GM21360 (cell line): ENCODE measurements around the gene IRAG1.

Source experiments
- ATAC-seq: cut with Tn5 transposase; IDR thresholded peaks from one replicate; pipeline ENCODE4 v1.9.1; 2021; ENCODE audit warnings: mild to moderate bottlenecking, moderate library complexity; ENCODE audit not compliant: unreplicated experiment

IRAG1 gene, protein sequence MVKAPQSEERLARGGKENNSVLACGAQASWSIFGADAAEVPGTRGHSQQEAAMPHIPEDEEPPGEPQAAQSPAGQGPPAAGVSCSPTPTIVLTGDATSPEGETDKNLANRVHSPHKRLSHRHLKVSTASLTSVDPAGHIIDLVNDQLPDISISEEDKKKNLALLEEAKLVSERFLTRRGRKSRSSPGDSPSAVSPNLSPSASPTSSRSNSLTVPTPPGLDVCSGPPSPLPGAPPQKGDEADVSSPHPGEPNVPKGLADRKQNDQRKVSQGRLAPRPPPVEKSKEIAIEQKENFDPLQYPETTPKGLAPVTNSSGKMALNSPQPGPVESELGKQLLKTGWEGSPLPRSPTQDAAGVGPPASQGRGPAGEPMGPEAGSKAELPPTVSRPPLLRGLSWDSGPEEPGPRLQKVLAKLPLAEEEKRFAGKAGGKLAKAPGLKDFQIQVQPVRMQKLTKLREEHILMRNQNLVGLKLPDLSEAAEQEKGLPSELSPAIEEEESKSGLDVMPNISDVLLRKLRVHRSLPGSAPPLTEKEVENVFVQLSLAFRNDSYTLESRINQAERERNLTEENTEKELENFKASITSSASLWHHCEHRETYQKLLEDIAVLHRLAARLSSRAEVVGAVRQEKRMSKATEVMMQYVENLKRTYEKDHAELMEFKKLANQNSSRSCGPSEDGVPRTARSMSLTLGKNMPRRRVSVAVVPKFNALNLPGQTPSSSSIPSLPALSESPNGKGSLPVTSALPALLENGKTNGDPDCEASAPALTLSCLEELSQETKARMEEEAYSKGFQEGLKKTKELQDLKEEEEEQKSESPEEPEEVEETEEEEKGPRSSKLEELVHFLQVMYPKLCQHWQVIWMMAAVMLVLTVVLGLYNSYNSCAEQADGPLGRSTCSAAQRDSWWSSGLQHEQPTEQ

DNA sequence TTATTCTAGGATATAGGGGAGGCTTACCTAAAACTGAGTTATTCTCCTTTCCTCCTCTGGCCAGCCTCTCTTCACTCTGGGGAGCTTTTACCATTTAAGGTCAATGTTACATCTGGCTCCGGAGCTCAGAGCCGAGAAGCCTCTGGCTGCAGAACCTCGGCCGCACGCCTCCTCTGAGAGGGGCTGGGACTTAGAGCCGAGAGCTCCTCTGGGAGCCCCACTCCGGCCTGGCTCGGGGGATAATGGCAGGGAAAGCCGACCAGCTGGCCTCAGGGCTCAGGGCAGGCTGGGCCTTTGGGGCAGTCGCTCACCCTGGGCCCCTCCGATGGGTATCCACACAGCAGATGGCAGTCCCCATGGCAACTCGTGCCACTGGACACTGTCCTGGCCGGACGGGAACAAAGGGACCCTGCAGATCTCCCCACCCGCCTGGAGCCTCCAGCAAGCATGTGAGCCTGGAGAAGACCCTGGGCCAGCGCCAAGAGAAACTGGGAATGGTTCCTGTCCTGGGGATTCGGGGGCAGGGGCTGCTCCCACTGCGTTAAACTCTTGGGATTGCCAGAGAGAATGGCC, at the start of gene IRAG1:
IRAG1 (minus strand) TSS at position 247 of the 573 bp plus-strand sequence; CDS start at position 94, 153 bp downstream.
- ATAC-seq, result no peak

DNA sequence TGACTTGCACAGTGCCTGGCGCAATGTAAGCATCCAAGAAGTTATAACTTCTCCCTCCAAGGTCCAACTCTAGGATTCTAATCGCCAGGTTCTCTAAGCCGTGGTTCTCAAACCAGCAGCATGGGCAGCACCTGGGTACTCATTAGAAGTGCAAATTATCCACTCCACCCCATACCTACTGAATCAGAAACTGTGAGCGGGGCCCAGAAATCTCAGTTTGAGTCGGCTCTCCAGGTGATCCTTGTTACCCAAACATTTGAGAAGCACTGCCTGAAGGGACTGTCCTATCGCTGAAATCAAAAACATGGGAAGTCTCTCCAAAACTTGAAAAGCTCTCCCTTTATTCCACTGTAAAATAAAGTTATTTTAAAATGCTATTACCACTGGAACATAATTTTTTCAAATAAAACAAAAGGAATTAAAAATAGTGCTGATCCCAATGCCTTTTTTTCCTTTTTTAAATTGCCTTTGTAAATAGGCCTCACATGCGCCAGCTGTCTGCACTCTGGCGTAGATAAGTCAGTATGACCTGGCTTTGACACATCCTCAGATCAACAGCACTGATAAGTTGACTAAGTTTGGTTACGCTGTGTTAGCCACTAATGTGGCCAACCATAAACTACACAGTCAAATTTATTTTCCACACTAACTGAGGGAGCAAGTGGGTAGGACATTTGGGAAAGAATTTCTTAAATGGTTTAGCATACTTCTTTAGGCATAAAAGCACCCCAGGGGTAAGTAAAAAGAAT, 49.1 kb upstream of the IRAG1 start:
- no peak for ATAC-seq

DNA sequence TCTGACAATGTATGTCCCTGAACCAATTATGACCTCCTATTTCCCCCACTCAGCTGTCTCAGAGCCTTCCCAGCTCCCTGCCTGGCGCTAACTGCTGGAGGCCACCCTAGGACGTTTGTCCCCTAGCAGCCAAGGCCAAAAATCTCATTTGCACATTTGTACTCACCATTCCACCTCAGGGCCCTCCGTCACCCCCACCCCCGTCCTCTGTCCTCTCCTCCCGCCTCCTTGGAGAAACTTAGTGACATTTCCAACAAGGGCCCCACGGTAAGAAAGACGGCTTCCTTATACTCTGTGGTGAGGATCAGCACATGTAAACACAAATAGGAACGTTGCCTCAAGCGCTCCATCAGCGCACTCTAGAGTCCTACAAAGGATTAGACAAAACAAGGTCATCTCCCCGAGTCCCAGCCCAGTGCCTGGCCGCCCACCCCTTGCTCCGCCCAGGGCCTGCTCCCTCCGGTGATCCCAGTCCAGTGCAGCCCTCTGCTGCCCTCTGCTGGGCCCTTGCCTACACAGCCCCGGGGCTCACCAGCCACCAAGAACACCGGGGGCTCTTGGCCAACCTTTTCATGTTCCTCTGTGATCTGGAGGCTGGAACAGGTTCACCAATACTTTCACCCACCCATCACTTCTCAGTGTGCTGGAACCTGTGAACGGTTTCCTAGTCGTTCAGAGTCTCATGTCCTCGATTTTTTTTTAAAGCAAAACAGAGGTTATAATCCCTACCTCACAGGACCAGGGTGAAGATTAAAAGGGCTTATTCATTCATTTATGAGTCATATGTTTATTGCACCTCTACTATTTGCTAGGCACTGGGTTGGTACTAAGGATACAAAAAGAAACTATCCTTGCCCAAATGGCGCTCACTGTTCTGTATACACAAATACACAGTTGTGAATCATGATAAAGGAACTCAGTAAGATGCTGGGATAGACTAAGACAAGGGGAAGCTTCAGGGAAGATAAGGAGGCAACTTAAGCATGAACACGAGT, 42.2 kb upstream of the IRAG1 start:
- ATAC-seq, result peak; percentile 99

DNA sequence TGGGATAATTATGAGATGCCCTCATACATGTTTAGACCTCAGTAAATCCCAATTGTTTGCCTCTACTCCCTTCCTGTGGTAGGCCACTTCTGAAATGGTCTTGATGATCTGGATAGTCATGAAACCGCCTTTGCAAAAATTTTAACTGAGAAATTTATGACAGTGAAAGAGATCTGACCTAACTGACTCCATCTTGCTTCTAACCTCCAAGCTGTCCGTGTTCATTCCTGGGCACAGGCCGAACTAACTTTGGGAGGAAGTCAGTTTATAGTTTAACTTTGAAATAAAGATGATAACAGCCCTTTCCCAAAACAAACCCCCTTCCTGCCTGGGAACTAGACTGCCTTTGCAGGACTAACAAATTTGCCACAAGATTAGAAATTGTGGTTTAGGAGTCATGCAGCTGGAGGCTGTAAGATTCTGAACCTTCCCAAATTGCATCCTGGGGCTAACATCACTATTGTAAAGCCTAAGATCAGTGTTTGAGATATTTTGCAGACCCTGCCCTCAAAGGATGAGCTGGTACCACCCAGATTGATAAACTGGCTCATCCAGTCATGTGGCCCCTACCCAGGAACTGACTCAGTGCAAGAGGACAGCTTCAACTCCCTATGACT, 37.6 kb upstream of the IRAG1 start:
- no peak for ATAC-seq

DNA sequence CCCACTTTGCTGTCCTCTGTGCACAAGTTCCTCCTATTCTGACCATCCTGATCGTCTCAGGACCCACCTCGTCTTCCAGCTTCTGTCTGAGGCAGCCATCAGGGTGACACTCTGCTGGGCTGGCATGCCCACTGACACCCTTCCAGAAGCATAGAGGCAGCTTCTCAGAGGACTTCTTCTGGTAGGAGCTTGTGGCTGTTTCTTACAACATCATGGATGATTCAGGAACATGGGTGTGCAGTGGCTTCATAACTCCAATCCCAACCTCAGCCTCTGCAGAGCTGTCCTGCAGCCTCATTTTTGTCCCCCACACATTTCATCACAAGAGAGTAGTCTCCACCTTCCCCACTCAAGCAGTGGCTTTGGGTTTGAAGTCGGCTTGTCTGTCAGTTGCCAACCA, 36.6 kb upstream of the IRAG1 start:
- ATAC-seq, result no peak

DNA sequence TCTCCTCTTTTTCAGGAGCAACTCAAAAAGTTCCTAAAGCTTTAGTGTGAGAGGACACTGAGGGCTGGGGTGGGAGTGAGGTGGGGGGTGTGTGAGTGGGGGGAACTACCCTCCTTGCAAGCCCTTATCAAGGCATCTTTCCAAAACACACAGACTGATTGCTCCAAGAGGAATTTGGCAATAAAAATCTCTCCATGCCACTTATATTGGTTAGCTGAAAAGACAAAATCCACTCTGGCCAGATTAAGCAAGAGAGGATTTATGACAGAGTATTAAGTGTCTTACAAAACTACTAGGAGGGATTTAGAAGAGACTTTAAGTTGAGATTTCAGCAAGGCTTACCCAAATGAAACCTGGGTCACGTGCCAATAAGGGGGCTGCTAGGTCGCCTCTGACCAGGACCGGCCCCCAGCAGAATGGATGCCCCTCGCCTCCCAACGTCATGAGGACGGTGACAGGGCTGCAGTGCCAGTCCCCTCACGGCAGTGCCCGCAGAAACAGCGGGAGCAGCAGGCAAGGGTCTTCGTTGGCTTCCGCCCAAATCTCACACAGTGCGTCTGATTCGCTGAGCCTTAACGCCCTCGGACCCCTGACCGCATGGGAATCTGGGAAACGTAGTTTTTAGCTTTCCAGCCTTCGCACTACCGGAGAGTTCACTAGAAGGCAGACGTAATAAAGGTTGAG, 35.4 kb upstream of the IRAG1 start:
- ATAC-seq, result no peak

DNA sequence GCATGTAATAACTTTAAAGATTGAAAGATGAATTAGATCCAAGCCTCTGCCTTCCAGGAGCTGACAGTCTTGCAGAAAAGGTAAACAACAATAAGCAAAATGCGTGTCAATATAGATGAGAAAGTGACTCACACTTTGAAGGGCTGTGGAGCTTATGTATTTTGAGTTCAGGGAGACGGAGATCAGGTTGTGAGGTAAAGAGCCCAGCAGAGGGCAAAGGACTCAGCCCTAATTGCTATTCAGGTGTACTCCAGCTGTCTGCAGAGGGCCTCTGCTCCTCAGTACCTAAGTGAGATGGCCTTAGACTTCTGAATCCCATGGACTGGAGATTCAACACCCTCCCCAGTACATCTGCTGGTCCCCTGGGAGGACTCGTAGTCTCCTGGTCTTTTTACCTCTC, 34.6 kb upstream of the IRAG1 start:
- no peak for ATAC-seq

DNA sequence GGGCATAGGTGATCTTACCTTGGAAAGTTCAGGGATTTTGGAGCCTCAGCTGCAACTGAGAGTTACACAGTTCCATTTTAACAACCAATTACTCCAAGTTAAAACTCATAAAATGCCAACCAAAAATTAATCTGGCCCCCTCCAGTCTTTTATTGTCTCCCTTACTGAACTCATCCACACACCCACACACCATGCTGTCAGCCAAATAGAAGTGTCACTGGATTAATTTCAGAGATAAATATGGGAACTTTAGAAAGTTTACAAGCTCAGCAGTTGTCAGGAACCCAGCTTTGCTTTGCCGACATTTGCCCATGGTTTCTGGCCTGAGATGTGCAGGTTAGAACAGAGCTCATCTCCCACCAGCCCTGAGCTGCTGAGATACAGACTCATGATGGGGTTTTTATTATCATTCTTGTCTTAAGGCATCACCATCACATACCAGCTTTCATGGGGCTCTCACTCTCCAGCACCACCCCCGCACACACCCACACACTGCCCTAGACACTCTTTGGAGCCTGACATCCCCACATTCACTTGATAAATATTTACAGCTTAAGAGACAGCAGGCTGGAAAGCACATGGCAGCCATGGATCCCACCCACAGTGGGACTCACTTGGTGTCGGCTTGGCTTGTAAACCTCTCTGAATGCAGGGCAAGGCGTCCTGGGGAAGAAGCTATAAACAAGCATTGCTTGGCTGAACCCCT, 33.7 kb upstream of the IRAG1 start:
- no peak for ATAC-seq

DNA sequence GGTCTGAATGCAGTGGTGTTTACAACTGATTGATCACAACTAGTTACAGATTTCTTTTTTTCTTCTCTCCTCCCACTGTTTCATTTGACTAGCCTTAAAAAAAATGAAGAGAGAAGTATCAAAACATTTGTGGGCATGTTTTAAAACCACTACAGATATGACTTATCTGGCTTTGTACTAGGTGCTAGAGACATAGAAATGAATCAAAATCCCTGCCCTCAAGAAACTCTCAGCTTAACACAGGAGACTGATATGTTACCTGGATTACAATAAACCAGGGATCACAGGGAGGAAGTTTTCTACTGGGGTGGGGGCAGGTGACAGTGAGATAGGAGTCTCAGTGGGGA, 32.3 kb upstream of the IRAG1 start:
- no peak for ATAC-seq

DNA sequence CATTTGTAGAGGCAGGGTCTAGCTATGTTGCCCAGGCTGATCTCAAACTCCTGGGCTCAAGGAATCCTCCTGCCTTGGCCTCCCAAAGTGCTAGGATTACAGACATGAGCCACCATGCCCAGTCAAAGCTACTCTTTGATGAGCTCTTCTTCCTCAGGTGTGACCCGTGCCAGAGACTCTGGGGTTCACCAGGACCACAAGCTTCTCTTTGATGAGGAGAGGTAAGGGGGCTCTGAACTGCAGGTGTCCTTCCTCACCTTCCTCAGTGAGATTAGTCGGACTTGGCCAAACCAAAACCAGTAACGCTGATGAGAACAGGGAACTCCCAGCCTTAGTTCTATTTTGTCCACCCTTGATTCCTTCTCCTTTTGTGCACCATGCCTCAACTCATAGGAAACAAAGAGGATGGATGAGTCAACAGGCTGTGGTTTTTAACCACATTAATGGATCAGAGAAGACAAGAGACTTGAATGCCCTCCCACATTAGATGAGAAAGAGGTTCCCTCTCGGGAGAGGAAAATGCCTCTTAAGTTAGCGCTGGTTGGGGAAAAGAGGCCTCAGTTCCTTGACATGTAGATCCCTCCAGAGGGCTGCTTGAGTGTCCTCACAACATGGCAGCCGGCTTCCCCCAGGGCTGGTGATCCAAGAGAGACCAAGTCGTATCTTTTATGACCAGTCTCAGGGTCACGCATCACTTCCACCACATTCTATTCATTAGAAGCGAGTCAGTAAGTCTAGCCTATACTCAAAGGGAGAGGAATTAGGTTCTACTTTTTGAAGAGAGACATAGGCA, 31.8 kb upstream of the IRAG1 start:
- ATAC-seq, result no peak

DNA sequence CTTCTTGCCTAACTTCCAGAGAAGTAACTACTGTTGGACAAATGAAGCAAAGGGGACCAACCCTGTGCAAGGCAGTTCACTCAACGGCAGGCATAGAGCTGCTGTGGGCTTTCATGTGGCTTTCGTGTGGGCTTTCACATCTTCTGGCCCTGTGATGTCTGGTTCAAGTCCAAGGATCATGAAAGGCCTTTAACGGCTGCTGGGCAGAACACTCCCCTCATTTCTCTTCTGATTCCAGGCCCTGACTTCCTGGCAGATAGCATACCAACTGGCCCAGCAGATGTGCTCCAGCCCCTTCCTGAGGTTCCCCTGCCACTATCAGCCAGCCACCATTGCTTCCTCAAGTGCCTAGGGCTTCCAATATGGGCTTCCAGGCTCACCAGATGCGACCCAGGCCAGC, 28.8 kb upstream of the IRAG1 start:
- no peak for ATAC-seq

DNA sequence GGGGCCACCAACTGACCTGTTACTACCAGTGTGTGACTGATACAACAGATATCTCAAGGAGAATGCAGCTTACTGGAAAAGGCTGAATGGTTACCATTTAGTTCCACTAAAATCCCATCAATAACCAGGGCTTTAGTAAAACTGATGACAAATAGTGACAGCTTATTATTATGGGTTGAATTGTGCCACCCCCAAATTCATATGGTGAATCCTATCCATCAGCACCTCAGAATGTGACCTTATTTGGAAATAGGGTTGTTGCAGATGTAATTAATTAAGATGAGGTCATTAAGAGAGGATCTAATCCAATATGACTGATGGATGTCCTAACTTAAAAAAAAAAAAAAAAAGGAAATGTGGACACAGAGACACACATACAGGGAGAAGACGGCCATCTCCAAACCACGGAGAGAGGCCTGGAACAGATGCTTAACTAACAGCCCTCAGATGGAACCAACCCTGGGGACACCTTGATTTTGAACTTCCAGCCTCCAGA, 27.4 kb upstream of the IRAG1 start:
- no peak for ATAC-seq

DNA sequence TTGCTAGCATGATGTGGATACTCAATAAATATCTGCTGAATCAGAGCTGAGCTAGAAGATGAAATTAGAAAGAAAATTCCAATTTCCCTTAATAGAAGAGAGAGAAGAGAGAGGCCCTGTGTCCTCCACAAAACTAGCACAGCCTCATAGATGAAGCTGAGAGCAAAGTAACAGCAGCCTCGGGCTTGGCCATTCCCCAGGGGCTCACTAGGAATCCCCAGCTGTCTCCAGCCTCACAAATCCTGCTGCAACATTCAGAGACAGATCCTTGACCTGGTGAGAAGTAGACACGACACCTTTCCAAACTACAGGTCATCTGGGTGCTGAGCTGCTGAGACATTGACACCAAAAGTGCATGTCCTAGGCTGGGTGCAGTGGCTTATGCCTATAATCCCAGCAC, 26.1 kb upstream of the IRAG1 start:
- no peak for ATAC-seq

DNA sequence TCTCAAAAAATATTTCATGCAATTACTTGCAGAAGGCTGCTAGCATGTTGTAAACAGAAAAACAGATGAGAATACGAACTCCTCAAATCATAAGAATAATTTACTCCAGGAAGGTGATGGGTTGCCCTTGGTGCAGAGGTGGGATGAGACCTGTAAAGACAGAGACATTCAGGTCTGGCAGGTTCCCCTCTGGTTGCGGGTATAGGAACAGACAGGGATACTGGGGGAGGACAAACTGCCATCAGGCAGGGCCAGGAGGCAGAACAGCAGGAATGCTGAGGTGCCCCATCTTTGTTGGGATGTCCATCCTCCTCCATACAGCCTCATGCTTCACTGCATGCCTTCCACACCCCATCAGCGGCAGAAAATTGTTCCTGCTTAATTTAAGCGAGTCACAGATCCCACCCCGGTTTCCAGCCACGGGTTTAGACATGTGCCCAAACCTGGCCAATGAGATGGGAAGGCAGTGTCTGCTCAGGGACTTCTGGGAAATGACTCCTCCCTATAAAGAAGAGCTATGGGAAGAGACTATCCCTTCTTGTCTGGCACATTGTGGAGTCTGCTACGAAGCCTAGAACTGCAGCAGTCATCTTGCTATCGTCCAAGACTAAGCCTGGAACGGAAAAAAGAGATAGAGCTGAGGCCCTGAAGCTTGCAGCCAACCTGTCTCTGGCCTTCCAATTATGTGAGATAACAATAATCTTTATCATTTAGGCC, 23.1 kb upstream of the IRAG1 start:
- no peak for ATAC-seq

DNA sequence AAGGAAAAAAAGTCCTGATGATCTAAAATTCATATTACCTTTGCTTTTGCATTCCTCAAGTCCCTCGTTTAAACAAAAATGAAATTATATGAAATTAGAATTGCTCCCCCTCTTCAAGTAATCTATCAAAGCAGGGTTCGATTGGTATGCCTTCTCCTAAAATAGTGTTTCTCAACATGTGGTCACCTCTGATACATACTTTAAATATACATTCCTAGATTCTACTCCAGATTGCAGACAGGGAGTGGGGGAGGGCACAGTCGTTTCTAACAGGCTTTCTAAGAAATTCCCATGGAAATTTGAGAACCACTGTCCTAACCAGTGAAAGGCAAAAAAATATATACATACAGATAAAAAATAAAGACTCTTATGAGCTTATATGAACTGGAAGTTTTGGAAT, 22.6 kb upstream of the IRAG1 start:
- ATAC-seq, result no peak

DNA sequence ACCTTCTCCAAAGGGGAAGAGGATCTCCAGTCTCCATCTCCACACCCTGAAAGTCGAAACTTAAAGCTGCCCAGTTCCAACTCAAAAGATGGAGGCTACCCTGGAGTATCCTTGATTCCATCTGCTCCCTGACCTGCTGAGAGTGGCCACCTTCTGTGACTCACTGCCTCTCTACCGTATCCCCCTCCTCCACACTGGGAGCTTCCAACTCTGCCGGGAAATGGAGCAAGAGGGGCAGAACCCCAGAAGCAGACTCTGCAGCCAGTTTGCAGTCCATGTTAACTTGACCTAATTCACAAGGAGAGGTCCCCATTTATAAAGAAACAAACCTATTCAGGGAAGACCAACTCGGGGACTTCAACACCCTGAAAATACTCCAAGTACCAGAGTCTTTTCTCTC, 22.0 kb upstream of the IRAG1 start:
- ATAC-seq, result no peak
